ENCODE results near the gene SMG9. TPM values are rescaled to one million over a fixed set of nuclear protein-coding genes. Genes with fewer than 3 reads are reported as not detected.

Gene SMG9
- total and polyA plus RNA-seq, 5 donors, result 11.7 to 21.0 (median 15.3) TPM

- intact Hi-C loops (cut with DNase I), result no loop called here
- 72% methylated on average over 6 of the region's 6 CpGs for WGBS
- Histone ChIP-seq H3K9me3 (ENCODE audit: control insufficient read depth, low read length) (peaks cover 3% of the 10 kb centered on the region), H3K27me3 (ENCODE audit: control insufficient read depth, insufficient read depth) (no peaks in the 10 kb centered on the region), H3K27ac (ENCODE audit: low read length) (no peak overlapping the region), H3K4me3 (ENCODE audit: low read length) (no peak overlapping the region), H3K4me1 (ENCODE audit: control insufficient read depth, insufficient read depth, low read length) (no peaks in the 10 kb centered on the region)
- ATAC-seq (no peak), DNase-seq (no peak)
Measured at GRCh38 chr19:43705729-43706128, 49.0 kb downstream of the SMG9 start.

- intact Hi-C loops (cut with DNase I), result no loop called here
- WGBS, result 72% methylated on average over 7 of the region's 7 CpGs
- H3K9me3 ChIP-seq (ENCODE audit: control insufficient read depth, low read length), result peaks cover 3% of the 10 kb centered on the region
- H3K4me1 ChIP-seq (ENCODE audit: control insufficient read depth, insufficient read depth, low read length), result no peaks in the 10 kb centered on the region
- H3K27me3 ChIP-seq (ENCODE audit: control insufficient read depth, insufficient read depth), result no peaks in the 10 kb centered on the region
- no peak overlapping the region for H3K27ac ChIP-seq (ENCODE audit: low read length)
- H3K4me3 ChIP-seq (ENCODE audit: low read length), result no peak overlapping the region
- DNase-seq (no peak), ATAC-seq (no peak)
Measured at GRCh38 chr19:43704002-43704705, 50.6 kb downstream of the SMG9 start.

- Histone ChIP-seq H3K4me3 (ENCODE audit: low read length) (peak overlapping the region; percentile 41), H3K4me1 (ENCODE audit: control insufficient read depth, insufficient read depth, low read length) (no peaks in the 10 kb centered on the region), H3K27me3 (ENCODE audit: control insufficient read depth, insufficient read depth) (no peaks in the 10 kb centered on the region), H3K9me3 (ENCODE audit: control insufficient read depth, low read length) (no peaks in the 10 kb centered on the region), H3K27ac (ENCODE audit: low read length) (peak overlapping the region; percentile 62)
- WGBS, result 33% methylated on average over 13 of the region's 13 CpGs
- peak; percentile 64 to 74 for ATAC-seq
- intact Hi-C loops (cut with DNase I), result no loop called here
- peak; percentile 68 to 78 (median 68) for DNase-seq
Measured at GRCh38 chr19:43700395-43701000, 54.3 kb downstream of the SMG9 start.

GRCh38 chr19:43699506-43700394, 55.0 kb downstream of the SMG9 start:
- 13% methylated on average over 46 of the region's 46 CpGs for WGBS
- no peaks in the 10 kb centered on the region for H3K9me3 ChIP-seq (ENCODE audit: control insufficient read depth, low read length)
- ATAC-seq, result peak; percentile 49 to 51
- H3K27ac ChIP-seq (ENCODE audit: low read length), result peak overlapping the region; percentile 62
- peak overlapping the region; percentile 12 for H3K4me3 ChIP-seq (ENCODE audit: low read length)
- intact Hi-C loops (cut with DNase I), result no loop called here
- peak; percentile 47 to 80 (median 77) for DNase-seq
- H3K4me1 ChIP-seq (ENCODE audit: control insufficient read depth, insufficient read depth, low read length), result no peaks in the 10 kb centered on the region
- no peaks in the 10 kb centered on the region for H3K27me3 ChIP-seq (ENCODE audit: control insufficient read depth, insufficient read depth)

- intact Hi-C loops (cut with DNase I), result no loop called here
- H3K4me3 ChIP-seq (ENCODE audit: low read length), result no peak overlapping the region
- WGBS, result 81% methylated on average over 5 of the region's 5 CpGs
- no peaks in the 10 kb centered on the region for H3K27me3 ChIP-seq (ENCODE audit: control insufficient read depth, insufficient read depth)
- H3K9me3 ChIP-seq (ENCODE audit: control insufficient read depth, low read length), result peaks cover 2% of the 10 kb centered on the region
- H3K27ac ChIP-seq (ENCODE audit: low read length), result no peak overlapping the region
- no peaks in the 10 kb centered on the region for H3K4me1 ChIP-seq (ENCODE audit: control insufficient read depth, insufficient read depth, low read length)
- DNase-seq (no peak), ATAC-seq (no peak)
Measured at GRCh38 chr19:43697295-43697694, 57.5 kb downstream of the SMG9 start.

- 85% methylated on average over 6 of the region's 6 CpGs for WGBS
- intact Hi-C loops (cut with DNase I), result no loop called here
- DNase-seq, result no peak
- no peak for ATAC-seq
- Histone ChIP-seq H3K4me1 (ENCODE audit: control insufficient read depth, insufficient read depth, low read length) (no peaks in the 10 kb centered on the region), H3K27me3 (ENCODE audit: control insufficient read depth, insufficient read depth) (no peaks in the 10 kb centered on the region), H3K27ac (ENCODE audit: low read length) (no peak overlapping the region), H3K4me3 (ENCODE audit: low read length) (no peak overlapping the region), H3K9me3 (ENCODE audit: control insufficient read depth, low read length) (peaks cover 6% of the 10 kb centered on the region)
Measured at GRCh38 chr19:43695985-43696704, 58.6 kb downstream of the SMG9 start.

- no peaks in the 10 kb centered on the region for H3K27me3 ChIP-seq (ENCODE audit: control insufficient read depth, insufficient read depth)
- H3K4me1 ChIP-seq (ENCODE audit: control insufficient read depth, insufficient read depth, low read length), result no peaks in the 10 kb centered on the region
- WGBS, result 83% methylated on average over 5 of the region's 5 CpGs
- ATAC-seq (no peak), DNase-seq (no peak)
- H3K4me3 ChIP-seq (ENCODE audit: low read length), result no peak overlapping the region
- intact Hi-C loops (cut with DNase I), result no loop called here
- peaks cover 8% of the 10 kb centered on the region for H3K9me3 ChIP-seq (ENCODE audit: control insufficient read depth, low read length)
- H3K27ac ChIP-seq (ENCODE audit: low read length), result no peak overlapping the region
Measured at GRCh38 chr19:43694553-43694952, 60.2 kb downstream of the SMG9 start.

GRCh38 chr19:43692877-43693276, 61.9 kb downstream of the SMG9 start:
- Histone ChIP-seq H3K27me3 (ENCODE audit: control insufficient read depth, insufficient read depth) (no peaks in the 10 kb centered on the region), H3K27ac (ENCODE audit: low read length) (no peak overlapping the region), H3K4me3 (ENCODE audit: low read length) (no peak overlapping the region), H3K9me3 (ENCODE audit: control insufficient read depth, low read length) (peaks cover 8% of the 10 kb centered on the region), H3K4me1 (ENCODE audit: control insufficient read depth, insufficient read depth, low read length) (no peaks in the 10 kb centered on the region)
- intact Hi-C loops (cut with DNase I), result no loop called here
- 75% methylated on average over 4 of the region's 4 CpGs for WGBS
- DNase-seq, result no peak
- no peak for ATAC-seq

GRCh38 chr19:43692385-43692784, 62.4 kb downstream of the SMG9 start:
- Histone ChIP-seq H3K27ac (ENCODE audit: low read length) (no peak overlapping the region), H3K9me3 (ENCODE audit: control insufficient read depth, low read length) (peaks cover 8% of the 10 kb centered on the region), H3K4me3 (ENCODE audit: low read length) (no peak overlapping the region), H3K4me1 (ENCODE audit: control insufficient read depth, insufficient read depth, low read length) (no peaks in the 10 kb centered on the region), H3K27me3 (ENCODE audit: control insufficient read depth, insufficient read depth) (no peaks in the 10 kb centered on the region)
- intact Hi-C loops (cut with DNase I), result no loop called here
- WGBS, result 81% methylated on average over 2 of the region's 2 CpGs
- ATAC-seq (no peak), DNase-seq (no peak)

GRCh38 chr19:43691755-43692154, 63.0 kb downstream of the SMG9 start:
- intact Hi-C loops (cut with DNase I), result no loop called here
- 87% methylated on average over 5 of the region's 5 CpGs for WGBS

More at GRCh38 chr19:43691755-43692154, 63.0 kb downstream of the SMG9 start:
- DNase-seq (no peak), ATAC-seq (no peak)
- Histone ChIP-seq H3K4me3 (ENCODE audit: low read length) (no peak overlapping the region), H3K9me3 (ENCODE audit: control insufficient read depth, low read length) (peaks cover 8% of the 10 kb centered on the region), H3K27me3 (ENCODE audit: control insufficient read depth, insufficient read depth) (no peaks in the 10 kb centered on the region), H3K4me1 (ENCODE audit: control insufficient read depth, insufficient read depth, low read length) (no peaks in the 10 kb centered on the region), H3K27ac (ENCODE audit: low read length) (no peak overlapping the region)
